NCI-H2196 (cell line): ENCODE results near the gene OBSL1.

Source experiments
- DNase-seq: peaks from one replicate; lab custom pipeline; 2025; ENCODE audit not compliant: unreplicated experiment; lab: John Stamatoyannopoulos, UW

Gene OBSL1

GRCh38 chr2:219536967-219537366, 34.4 kb downstream of the OBSL1 start:
- DNase-seq: no peak

DNA sequence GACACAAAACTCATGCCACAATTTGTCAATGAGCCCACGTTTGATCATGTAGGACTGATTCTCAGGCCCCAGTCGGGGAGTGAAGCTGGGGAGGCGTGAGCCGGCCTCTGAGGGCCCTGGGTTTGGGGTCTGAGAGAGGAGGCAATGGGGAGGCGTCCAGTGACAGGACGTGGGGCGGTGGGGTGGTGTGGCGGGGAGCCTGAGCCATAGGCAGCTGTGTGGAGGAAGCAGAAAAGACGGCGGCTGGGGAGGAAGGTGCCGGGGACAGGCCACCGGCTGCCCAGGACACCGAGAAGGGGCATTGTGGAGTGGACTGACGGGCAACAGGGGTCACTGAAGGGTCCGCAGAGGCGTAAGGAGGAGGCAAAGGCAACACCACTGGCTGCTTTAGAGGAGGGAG, 34.9 kb downstream of the OBSL1 start:
- DNase-seq: no peak

DNA sequence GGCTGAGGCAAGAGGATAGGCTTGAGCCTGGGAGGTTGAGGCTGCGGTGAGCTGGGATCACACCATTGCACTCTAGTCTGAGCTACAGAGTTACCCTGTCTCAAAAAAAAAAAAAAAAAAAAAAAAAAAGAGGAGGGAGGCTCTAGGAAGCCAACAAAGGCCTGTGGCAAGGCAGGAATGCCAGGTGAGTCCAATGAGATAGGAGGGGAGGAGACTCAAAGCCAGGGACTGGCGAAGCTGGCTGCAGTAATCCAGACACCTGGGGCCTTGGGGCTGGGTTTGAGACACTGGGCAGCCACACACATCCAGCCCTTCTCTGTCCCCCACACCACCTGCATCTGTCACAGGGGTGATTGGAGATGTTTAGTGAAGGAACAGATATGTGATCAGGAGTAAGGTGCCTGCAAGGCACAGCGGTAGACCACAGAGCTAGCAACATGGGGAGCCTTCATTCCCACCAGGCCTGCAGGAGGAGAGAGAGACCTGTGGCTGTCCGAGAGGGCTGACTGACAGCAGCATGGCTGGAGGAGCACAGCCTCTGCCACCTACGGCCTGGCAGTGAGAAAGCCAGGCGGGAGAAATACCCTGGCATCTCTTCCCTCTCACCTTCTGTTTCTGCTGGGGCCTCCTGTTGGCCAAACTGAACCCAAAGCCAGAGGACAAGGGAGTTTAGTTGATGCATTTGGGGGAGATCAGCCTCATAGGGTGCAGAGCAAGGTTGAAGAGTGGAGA, 37.2 kb downstream of the OBSL1 start:
- peak; percentile 53 for DNase-seq

DNA sequence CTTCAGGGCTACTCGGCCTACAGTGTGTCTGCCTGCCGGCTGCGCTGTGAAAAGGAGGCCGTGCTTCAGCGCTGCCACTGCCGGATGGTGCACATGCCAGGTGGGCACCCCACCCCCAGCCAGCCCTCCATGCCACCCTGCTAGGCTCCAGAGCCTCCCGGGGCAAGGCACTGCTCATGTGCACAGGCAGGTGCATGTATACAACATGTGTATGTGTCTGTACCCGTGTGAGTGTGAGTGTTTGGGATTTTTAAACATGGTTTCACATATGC, 39.0 kb downstream of the OBSL1 start:
- no peak for DNase-seq

GRCh38 chr2:219531639-219532377, 39.5 kb downstream of the OBSL1 start:
- DNase-seq: no peak

DNA sequence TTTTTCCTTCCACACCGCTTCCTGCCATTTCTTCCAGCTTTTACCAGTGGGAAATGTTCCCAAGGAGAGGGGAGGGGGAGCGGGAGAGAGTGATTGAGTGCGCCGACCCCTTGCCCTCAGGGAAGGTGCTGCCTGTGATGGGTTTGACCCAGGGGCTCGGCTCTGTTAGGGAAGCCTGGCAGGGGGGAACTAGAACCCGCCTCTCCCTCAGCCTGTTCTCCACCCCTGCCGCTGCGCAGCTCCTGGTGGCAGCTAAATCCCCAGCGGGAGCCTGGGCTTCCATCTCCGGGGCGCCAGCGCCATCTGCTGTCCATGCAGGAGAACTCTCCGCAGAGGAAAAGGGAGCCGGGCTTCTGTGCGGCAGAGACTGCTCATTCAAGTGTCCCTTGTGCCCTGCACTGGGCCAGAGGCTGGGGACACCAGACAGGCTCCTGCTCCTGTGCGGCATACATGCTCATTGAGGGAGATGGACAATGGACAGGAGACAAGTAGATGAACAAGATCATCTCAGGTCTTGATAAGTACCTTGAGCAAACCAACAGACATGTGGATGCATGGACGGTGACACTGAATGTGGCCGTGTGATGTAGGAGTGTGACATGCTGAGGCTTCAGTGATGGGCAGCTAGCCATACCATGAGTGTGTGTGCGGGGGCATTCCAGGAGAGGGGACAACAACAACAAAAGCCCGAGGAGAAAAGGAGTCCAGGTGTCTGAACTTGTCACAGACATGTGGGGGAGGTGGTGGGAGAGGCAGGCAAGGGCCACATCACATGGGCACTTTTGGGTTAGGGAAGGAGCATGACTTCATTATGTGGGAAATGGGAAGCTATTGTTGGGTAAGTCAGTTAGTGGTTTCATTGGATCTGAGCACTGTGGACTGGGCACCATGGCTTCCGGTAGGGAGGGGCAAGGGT, 41.0 kb downstream of the OBSL1 start:
- peak; percentile 91 for DNase-seq

DNA sequence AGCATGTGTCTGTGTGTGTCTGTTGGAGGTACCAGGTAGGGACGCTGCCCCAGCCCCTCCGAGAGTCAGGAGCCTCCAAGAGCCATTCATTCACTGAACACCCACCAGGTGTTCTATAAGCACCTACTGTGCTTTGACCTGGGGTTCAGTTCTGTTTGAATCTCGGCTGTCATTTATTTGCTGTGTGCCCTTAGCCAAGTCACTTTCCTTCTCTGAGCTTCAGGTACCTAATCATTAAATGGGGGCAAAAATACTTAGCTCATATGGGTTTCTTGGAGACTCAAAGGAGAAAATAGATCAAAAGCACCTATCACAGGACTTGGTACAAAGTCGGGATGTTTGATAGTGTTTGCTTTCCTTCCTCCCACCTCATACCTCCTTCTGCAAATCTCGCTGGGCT, 43.9 kb downstream of the OBSL1 start:
- no peak for DNase-seq

GRCh38 chr2:219527076-219527394, 44.3 kb downstream of the OBSL1 start:
- peak; percentile 58 for DNase-seq

- DNase-seq: peak; percentile 25
Measured at GRCh38 chr2:219526320-219527075, 44.8 kb downstream of the OBSL1 start.

DNA sequence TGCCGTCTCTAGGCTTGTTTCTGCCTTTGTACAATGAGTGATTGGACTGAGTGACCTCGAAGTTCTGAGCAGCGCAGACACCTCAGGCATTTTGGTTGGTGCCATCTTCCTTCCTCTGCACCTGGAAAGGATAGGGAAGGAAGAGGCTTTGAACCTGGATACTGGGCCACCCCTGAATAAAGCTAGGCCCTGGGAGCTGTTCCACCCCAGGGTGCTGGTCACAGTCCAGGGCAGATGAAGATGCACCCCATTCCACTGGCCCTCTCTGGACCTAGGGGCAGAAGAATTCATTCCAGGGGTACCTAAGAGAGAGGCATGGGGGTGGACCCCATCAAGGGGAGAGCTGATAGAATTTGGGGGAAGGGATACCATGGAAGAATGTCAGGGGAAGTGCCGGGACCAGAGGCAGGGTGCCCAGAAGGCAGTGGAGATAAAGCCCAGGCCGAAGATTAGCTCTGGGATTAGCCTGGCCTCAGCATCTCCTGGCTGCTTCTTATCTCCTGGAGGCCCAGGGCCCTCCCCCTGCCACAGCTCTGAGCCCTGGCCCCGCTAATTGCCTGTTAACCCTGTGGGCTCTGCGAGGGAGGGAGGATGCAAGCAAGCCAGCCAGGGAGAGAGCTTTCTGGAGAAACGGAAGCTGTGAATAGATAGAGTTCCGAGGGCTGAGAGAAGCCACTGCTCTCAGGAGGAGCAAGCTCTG, 45.7 kb downstream of the OBSL1 start:
- no peak for DNase-seq

GRCh38 chr2:219524817-219525216, 46.5 kb downstream of the OBSL1 start:
- no peak for DNase-seq

DNA sequence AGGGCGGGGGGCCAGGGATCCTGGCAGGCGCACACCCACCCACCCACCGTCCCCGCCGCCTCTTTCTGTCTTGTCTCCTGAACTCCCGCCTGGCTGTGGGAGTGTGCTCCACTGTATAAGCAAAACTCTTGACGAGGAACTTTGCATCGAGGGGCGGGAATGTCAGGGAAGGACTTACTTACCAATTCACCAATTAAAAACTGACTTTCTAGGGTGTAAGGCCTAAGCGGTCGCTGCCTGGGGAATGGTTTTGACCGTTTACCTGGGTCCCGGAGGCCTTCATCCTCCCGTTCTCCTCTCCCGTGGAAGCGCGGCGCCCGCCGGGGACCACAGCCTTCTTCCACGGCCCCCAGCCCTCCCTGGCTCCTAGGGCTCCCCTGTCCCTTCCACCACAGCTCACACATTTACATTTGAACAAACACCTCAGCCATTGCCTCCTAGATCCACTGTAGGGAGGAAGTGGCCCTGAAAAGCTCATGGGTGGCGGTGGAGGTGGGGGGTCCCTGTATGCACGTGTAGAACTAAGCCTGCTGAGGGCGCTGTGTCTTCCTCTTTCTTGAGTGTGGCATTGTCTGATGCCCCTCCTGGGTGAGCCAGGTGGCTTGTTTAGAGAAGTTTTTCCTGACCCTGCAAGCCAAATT, 48.2 kb downstream of the OBSL1 start:
- DNase-seq: no peak

DNA sequence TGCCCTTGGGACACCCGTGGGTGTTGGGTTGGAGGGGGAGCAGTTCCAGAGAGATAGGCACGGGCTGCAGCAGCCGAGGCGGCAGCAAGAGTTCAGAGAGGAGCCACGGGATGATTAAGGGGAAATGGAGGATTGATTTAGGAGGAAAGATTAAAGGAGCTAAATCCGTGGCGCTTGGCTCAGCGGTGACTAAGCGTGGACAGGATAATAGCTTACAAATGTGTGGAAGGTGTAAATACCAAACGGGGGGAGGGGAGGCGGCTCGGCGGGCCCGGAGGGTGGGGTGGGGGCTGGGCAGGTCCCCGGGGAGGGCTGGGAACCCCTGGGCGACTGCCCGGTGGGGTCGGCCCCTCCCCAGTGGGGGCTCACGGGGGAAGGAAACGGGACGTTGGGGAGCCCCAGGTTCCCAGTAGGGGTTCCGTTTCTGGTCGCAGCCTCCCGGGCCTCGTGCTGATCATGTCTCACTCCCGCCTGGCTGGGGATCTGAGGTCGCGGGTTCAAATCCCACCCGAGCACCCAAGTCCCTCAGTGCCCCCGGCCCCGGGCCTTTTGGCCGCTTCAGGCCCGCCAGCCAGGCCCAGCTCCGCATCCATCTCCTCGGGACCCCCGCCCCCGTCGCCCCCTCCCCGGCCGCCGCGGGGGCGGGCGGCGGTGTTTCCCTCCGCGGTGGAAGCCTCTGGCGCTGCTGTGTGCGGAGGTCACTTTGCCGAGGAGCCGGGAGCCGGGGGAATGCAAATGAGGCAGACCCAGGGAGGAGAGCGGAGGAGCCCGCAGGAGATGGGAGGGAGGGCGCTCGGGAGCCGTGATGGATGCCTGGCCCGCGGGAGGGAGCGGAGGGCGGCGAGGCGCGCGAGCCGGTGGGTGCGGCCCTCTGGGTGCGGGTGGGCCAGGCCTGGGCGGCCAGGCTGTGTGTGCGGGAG, 49.0 kb downstream of the OBSL1 start:
- DNase-seq: no peak

- peak; percentile 13 for DNase-seq
Measured at GRCh38 chr2:219521066-219521880, 50.1 kb downstream of the OBSL1 start.

GRCh38 chr2:219520079-219520478, 51.3 kb downstream of the OBSL1 start:
- DNase-seq: no peak

DNA sequence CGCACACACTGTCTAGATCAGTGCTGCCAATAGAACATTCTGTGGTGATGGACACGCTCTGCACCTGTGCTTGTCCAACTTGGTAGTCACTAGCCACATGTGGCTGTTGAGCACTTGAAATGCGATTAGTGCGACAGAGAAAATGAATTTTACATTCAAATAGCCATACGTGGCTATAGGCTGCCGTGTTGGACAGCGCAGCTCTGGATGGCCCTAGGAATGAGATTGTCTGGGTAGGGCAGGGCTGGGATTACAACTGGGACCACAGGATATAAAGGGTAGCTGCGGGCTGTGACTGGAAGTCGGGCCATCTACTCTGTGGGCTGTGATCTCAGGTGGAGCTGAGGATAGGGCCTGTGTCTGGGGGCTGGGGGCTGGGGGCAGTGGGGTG, 51.8 kb downstream of the OBSL1 start:
- DNase-seq: no peak

DNA sequence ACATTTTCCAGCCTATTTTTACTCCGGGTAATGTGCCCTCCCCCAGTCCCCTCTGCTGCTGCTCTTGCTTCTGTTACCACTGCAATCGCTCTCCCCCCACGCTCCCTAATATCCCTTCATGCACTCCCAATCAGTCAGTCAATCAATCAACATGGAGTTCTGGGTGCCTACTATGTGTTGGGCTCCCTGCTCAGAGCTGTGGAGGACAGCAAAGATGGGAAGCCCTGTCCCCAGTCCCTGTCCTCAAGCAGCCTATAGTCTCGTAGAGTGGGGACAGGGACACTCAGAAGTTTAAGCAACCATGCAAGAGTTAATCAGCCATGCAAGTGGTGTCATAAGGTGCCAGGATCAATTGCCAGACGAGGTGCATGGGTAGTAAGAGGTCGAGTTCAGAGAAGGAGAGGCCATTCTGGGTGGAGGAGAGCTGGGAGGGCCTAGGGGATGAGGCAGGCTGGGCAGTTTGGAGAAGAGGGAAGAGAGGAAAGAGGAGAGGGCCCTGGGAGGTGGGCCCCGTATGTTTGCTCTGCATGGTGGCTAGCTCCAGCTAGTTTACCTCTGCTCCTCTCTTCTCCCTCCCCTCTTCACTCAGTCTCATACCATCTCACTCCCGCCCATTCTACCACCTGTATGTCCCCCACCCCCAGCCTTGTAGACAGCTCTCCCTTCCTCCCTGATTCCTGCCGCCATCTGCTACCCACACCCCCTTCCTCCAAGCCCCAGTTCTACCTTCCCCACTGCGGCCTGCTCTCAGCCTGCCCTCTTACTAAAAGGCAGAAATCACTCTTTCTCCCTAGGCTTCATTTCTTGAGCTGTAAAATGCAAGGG, 53.2 kb downstream of the OBSL1 start:
- DNase-seq: no peak
